IMR-90 (cell line): Measurements from ENCODE around the gene P2RY14. TPM values are rescaled to one million over a fixed set of nuclear protein-coding genes. Genes with fewer than 3 reads are reported as not detected.

Source experiments
- ATAC-seq: fragments of 200-7000 bp; cut with Tn5 transposase; 2 replicates; pipeline ENCODE4 v1.9.1; 2020; ENCODE audit warnings: low read depth, mild to moderate bottlenecking, moderate library complexity
- BruUV-seq: library from RNA; stranded (reverse); fragments of 400-500 nt; replicated peaks from 2 replicates; lab custom pipeline; 2021; lab: Mats Ljungman, UMichigan
- CTCF ChIA-PET: fragments of 300-600 bp; formaldehyde crosslinking; extraction: SDS; loops from one replicate; lab custom pipeline; 2021; ENCODE audit warnings: antibody characterized with exemption; lab: Yijun Ruan, JAX
- POLR2A ChIA-PET: fragments of 300-600 bp; sonication (Branson Sonifier 250); formaldehyde crosslinking; loops from one replicate; lab custom pipeline; 2022; ENCODE audit warnings: antibody characterized with exemption; ENCODE audit not compliant: unreplicated experiment; lab: Charles Lee
- DNase-seq: peaks from one replicate; pipeline ENCODE4 v3.0.0; 2013
- H2AFZ ChIP-seq: replicated peaks from 2 replicates; pipeline ENCODE3; 2013; ENCODE audit warnings: low read length, mild to moderate bottlenecking; ENCODE audit not compliant: poor library complexity
- H2AK5ac ChIP-seq: 2 replicates; pipeline ENCODE4 v1.6.1; 2013; ENCODE audit warnings: low read depth, low read length, inconsistent platforms
- H2AK9ac ChIP-seq: replicated peaks from 2 replicates; pipeline ENCODE3; 2013; ENCODE audit warnings: mild to moderate bottlenecking, low read depth, low read length, moderate library complexity; ENCODE audit not compliant: poor library complexity
- H2BK120ac ChIP-seq: 2 replicates; pipeline ENCODE4 v1.6.1; 2013; ENCODE audit warnings: low read depth, low read length, inconsistent platforms
- H2BK15ac ChIP-seq: 3 replicates; pipeline ENCODE4 v1.6.1; 2013; ENCODE audit warnings: low read depth, low read length, inconsistent platforms
- H2BK20ac ChIP-seq: 2 replicates; pipeline ENCODE4 v1.6.1; 2013; ENCODE audit warnings: low read depth, mild to moderate bottlenecking, inconsistent platforms, low read length, moderate library complexity
- H2BK5ac ChIP-seq: 2 replicates; pipeline ENCODE4 v1.6.1; 2013; ENCODE audit warnings: mild to moderate bottlenecking, low read depth, low read length, inconsistent platforms; ENCODE audit not compliant: poor library complexity, severe bottlenecking
- H3K14ac ChIP-seq: replicated peaks from 2 replicates; pipeline ENCODE4 v1.6.1; 2013; ENCODE audit warnings: low read depth, low read length, inconsistent platforms
- H3K18ac ChIP-seq: 2 replicates; pipeline ENCODE4 v1.6.1; 2013; ENCODE audit warnings: low read depth, low read length, control low read depth
- H3K23ac ChIP-seq: 2 replicates; pipeline ENCODE4 v1.6.1; 2013; ENCODE audit warnings: low read depth, low read length, inconsistent platforms
- H3K27ac ChIP-seq: 2 replicates; pipeline ENCODE4 v1.5.1; 2013; ENCODE audit warnings: mild to moderate bottlenecking, control low read depth, low read length; ENCODE audit not compliant: insufficient read depth
- H3K27me3 ChIP-seq: 2 replicates; pipeline ENCODE4 v1.6.1; 2013; ENCODE audit warnings: low read length; ENCODE audit not compliant: control insufficient read depth, insufficient read depth
- H3K36me3 ChIP-seq: 2 replicates; pipeline ENCODE4 v1.6.1; 2013; ENCODE audit warnings: low read length, mixed read lengths; ENCODE audit not compliant: control insufficient read depth, insufficient read depth
- H3K4ac ChIP-seq: 2 replicates; pipeline ENCODE4 v1.6.1; 2013; ENCODE audit warnings: low read depth, low read length, inconsistent platforms
- H3K4me1 ChIP-seq: 2 replicates; pipeline ENCODE4 v1.6.1; 2013; ENCODE audit warnings: low read length, mixed read lengths; ENCODE audit not compliant: control insufficient read depth, insufficient read depth
- H3K4me2 ChIP-seq: 2 replicates; pipeline ENCODE4 v1.6.1; 2013; ENCODE audit warnings: low read depth, mild to moderate bottlenecking, control low read depth, low read length, moderate library complexity
- H3K4me3 ChIP-seq: 2 replicates; pipeline ENCODE4 v1.5.1; 2013; ENCODE audit warnings: low read depth, mild to moderate bottlenecking, control low read depth, low read length, moderate library complexity; ENCODE audit not compliant: insufficient read depth
- H3K56ac ChIP-seq: 2 replicates; pipeline ENCODE4 v1.6.1; 2013; ENCODE audit warnings: low read length, inconsistent platforms; ENCODE audit not compliant: insufficient read depth; ENCODE audit errors: extremely low read depth
- H3K79me1 ChIP-seq, 2 experiments: 2 replicates each; pipeline ENCODE4 v1.6.1; 2013; ENCODE audit warnings: low read length in 2 of 2, inconsistent platforms in 1 of 2, low read depth in 1 of 2
- H3K9ac ChIP-seq: 2 replicates; pipeline ENCODE4 v1.6.1; 2013; ENCODE audit warnings: low read depth, low read length, control low read depth
- H3K9me1 ChIP-seq: 2 replicates; pipeline ENCODE4 v1.6.1; 2013; ENCODE audit warnings: low read length, inconsistent platforms; ENCODE audit not compliant: insufficient read depth
- H3K9me3 ChIP-seq: 2 replicates; pipeline ENCODE4 v1.6.1; 2013; ENCODE audit warnings: low read length; ENCODE audit not compliant: control insufficient read depth, insufficient read depth
- H4K20me1 ChIP-seq: 2 replicates; pipeline ENCODE4 v1.6.1; 2013; ENCODE audit warnings: low read length, inconsistent platforms; ENCODE audit not compliant: insufficient read depth
- H4K5ac ChIP-seq: 2 replicates; pipeline ENCODE4 v1.6.1; 2013; ENCODE audit warnings: mild to moderate bottlenecking, low read depth, low read length, control low read depth
- H4K8ac ChIP-seq, 2 experiments: 2 replicates each; pipeline ENCODE4 v1.6.1; 2013; ENCODE audit warnings: low read depth in 2 of 2, low read length in 2 of 2, control low read depth in 1 of 2, inconsistent platforms in 1 of 2
- H4K91ac ChIP-seq: 2 replicates; pipeline ENCODE4 v1.6.1; 2013; ENCODE audit warnings: low read depth, low read length, inconsistent platforms; ENCODE audit not compliant: insufficient read depth
- BHLHE40 ChIP-seq: fragments of 150-350 bp; IDR thresholded peaks from 2 replicates; pipeline ENCODE4 v1.6.1; 2016; ENCODE audit warnings: mild to moderate bottlenecking, low read depth, low read length
- CEBPB ChIP-seq: IDR thresholded peaks from 2 replicates; pipeline ENCODE4 v1.6.1; 2012; ENCODE audit warnings: low read depth, low read length, improper control_type of control experiment
- CTCF ChIP-seq: conservative IDR thresholded peaks from 2 replicates; pipeline ENCODE4 v1.5.1; 2012; ENCODE audit warnings: mild to moderate bottlenecking, low read depth, low read length, improper control_type of control experiment
- ELK1 ChIP-seq: fragments of 150-350 bp; IDR thresholded peaks from 2 replicates; pipeline ENCODE4 v1.6.1; 2016; ENCODE audit warnings: low read depth, mild to moderate bottlenecking, low read length, moderate library complexity, borderline replicate concordance
- FOS ChIP-seq: fragments of 150-350 bp; IDR thresholded peaks from 2 replicates; pipeline ENCODE4 v1.6.1; 2016; ENCODE audit warnings: low read depth, low read length
- MAFK ChIP-seq: IDR thresholded peaks from 2 replicates; pipeline ENCODE4 v1.6.1; 2012; ENCODE audit warnings: low read depth, low read length, improper control_type of control experiment
- MAZ ChIP-seq: IDR thresholded peaks from 2 replicates; pipeline ENCODE4 v1.6.1; 2012; ENCODE audit warnings: low read depth, mild to moderate bottlenecking, low read length, improper control_type of control experiment, moderate library complexity, borderline replicate concordance
- NFE2L2 ChIP-seq: fragments of 150-350 bp; IDR thresholded peaks from 2 replicates; pipeline ENCODE4 v1.6.1; 2016; ENCODE audit warnings: low read depth, mild to moderate bottlenecking, low read length
- RAD21 ChIP-seq: IDR thresholded peaks from 2 replicates; pipeline ENCODE4 v1.6.1; 2012; ENCODE audit warnings: low read length, improper control_type of control experiment
- RCOR1 ChIP-seq: IDR thresholded peaks from 2 replicates; pipeline ENCODE4 v1.6.1; 2012; ENCODE audit warnings: mild to moderate bottlenecking, low read length, improper control_type of control experiment; ENCODE audit not compliant: insufficient replicate concordance
- RFX5 ChIP-seq: IDR thresholded peaks from 2 replicates; pipeline ENCODE4 v1.8.0; 2012; ENCODE audit warnings: low read depth, mild to moderate bottlenecking, low read length, moderate library complexity
- SMC3 ChIP-seq: fragments of 150-350 bp; IDR thresholded peaks from 2 replicates; pipeline ENCODE4 v1.6.1; 2016; ENCODE audit warnings: low read depth, mild to moderate bottlenecking, antibody characterized with exemption, low read length, moderate library complexity
- USF2 ChIP-seq: fragments of 150-350 bp; IDR thresholded peaks from 2 replicates; pipeline ENCODE4 v1.6.1; 2017; ENCODE audit warnings: mild to moderate bottlenecking, antibody characterized with exemption, low read length, low read depth
- WGBS, 2 experiments: methylation state at CpG; one replicate each; pipeline versions ENCODE4 v1.1.5 to v1.1.7; 2013; ENCODE audit warnings: missing lambda C conversion rate in 2 of 2; ENCODE audit not compliant: insufficient read length in 1 of 2; ENCODE audit errors: extremely low coverage in 2 of 2; 5-methylcytosine and 5-hydroxymethylcytosine counted together
- dilution Hi-C: fragments of 300-500 bp; cut with HindIII; formaldehyde crosslinking; loops from one replicate; pipeline ENCODE4 v1.14.3; 2018; ENCODE audit warnings: low sequenced_read_pairs; ENCODE audit not compliant: unreplicated experiment
- in situ Hi-C: fragments of 300-500 bp; cut with MboI; formaldehyde crosslinking; loops from 3 replicates; pipeline ENCODE4 v1.14.3; 2019; ENCODE audit warnings: low sequenced_read_pairs, inconsistent platforms, mixed read lengths
- intact Hi-C: fragments of 100-400 bp; cut with micrococcal nuclease; formaldehyde crosslinking; loops from 2 replicates; pipeline ENCODE4 v1.10.0; 2022
- polyA plus RNA-seq, 3 experiments: library from polyadenylated mRNA; depleted of rRNA; stranded (reverse); fragments of >200 nt; gene quantifications; 2 replicates each; pipeline ENCODE4 v1.2.3, GENCODE V29; 2012; ENCODE audit warnings: low replicate concordance in 1 of 3
- total RNA-seq: library from RNA; depleted of rRNA; stranded (reverse); fragments of >200 nt; gene quantifications from 2 replicates; pipeline ENCODE4 v1.2.3, GENCODE V29; 2012

The P2RY14 gene
- total and polyA plus RNA-seq, 2 of the 4 experiments (the other 2 are of a cell fraction) = not detected

- no peak overlapping the region for H4K5ac ChIP-seq
- no peak for ATAC-seq
- no peak overlapping the region for H3K9ac ChIP-seq
- no peak overlapping the region for H3K4me2 ChIP-seq
- H3K23ac ChIP-seq = no peak overlapping the region
- H2BK5ac ChIP-seq = no peak overlapping the region
- no peaks in the 10 kb centered on the region for H3K79me1 ChIP-seq
- peak overlapping the region; percentile 36 for H2AFZ ChIP-seq
- peak overlapping the region; percentile 76; the same call in 1 of the 2 replicates for H3K18ac ChIP-seq
- H3K9me1 ChIP-seq = no peaks in the 10 kb centered on the region
- WGBS, 2 experiments = no CpG with 5 or more reads among the region's 6 CpGs
- no peaks in the 10 kb centered on the region for H3K36me3 ChIP-seq
- H4K20me1 ChIP-seq = no peaks in the 10 kb centered on the region
- no peak overlapping the region for H3K56ac ChIP-seq
- H4K8ac ChIP-seq = no peak overlapping the region; a peak in 1 of 4 replicates
- H2BK20ac ChIP-seq = no peak overlapping the region
- POLR2A ChIA-PET = no interaction called here
- no peak overlapping the region for H3K14ac ChIP-seq
- H3K27me3 ChIP-seq = no peaks in the 10 kb centered on the region
- CTCF ChIA-PET = interaction anchor here (1.2 to 2.0 kb wide), 2 partner anchors 65 to 545 kb away, joined by 5 to 7 read pairs; no protein-coding TSS in a partner anchor
- in situ Hi-C loops (loop anchor here (5.0 to 10.0 kb wide), 2 partner anchors 542 to 624 kb away; no protein-coding TSS in a partner anchor), dilution Hi-C loops (no loop called here), intact Hi-C loops (loop anchor here (10.0 kb wide), 1 partner anchor 172 kb away; the partner anchor contains the start of gene IGSF10)
- H2BK15ac ChIP-seq = 0 out of 3 replicates have a peak overlapping the region, but pooled peaks have one; percentile 28
- H2BK120ac ChIP-seq = no peak overlapping the region
- H3K9me3 ChIP-seq = no peaks in the 10 kb centered on the region
- H3K4ac ChIP-seq = no peak overlapping the region
- H4K91ac ChIP-seq = no peak overlapping the region
- H3K4me1 ChIP-seq = no peaks in the 10 kb centered on the region
- no peak overlapping the region for H3K27ac ChIP-seq
- BruUV-seq = no TSS peak
- DNase-seq = no peak
- no peak for TF ChIP-seq RAD21
- TF ChIP-seq ELK1 = no peak
- TF ChIP-seq BHLHE40 = no peak
- TF ChIP-seq RFX5 = no peak
- TF ChIP-seq USF2 = no peak
- no peak for TF ChIP-seq RCOR1
- no peak for TF ChIP-seq CTCF
- no peak for TF ChIP-seq MAZ
- no peak for TF ChIP-seq FOS
- no peak for TF ChIP-seq SMC3
- no peak for TF ChIP-seq MAFK
- TF ChIP-seq CEBPB = no peak
- no peak for TF ChIP-seq NFE2L2
- H3K4me3 ChIP-seq = no peak overlapping the region
- H2AK5ac ChIP-seq = peak overlapping the region; percentile 51; the same call in 1 of the 2 replicates
- H2AK9ac ChIP-seq = no peak overlapping the region
Measured at GRCh38 chr3:151293127-151293526, 14.8 kb upstream of the P2RY14 start.
